Fibroblast of skin of abdomen (primary cell): ENCODE measurements around the gene RNF114.

Experiments used
- DNase-seq: peaks from one replicate; pipeline ENCODE4 v3.0.0-alpha.2; 2013

Gene RNF114

GRCh38 chr20:49904440-49905214, 31.6 kb upstream of the RNF114 start:
- DNase-seq = no peak

GRCh38 chr20:49905415-49906091, 30.6 kb upstream of the RNF114 start:
- DNase-seq = no peak

GRCh38 chr20:49906101-49906604, 30.0 kb upstream of the RNF114 start:
- DNase-seq = no peak

DNA sequence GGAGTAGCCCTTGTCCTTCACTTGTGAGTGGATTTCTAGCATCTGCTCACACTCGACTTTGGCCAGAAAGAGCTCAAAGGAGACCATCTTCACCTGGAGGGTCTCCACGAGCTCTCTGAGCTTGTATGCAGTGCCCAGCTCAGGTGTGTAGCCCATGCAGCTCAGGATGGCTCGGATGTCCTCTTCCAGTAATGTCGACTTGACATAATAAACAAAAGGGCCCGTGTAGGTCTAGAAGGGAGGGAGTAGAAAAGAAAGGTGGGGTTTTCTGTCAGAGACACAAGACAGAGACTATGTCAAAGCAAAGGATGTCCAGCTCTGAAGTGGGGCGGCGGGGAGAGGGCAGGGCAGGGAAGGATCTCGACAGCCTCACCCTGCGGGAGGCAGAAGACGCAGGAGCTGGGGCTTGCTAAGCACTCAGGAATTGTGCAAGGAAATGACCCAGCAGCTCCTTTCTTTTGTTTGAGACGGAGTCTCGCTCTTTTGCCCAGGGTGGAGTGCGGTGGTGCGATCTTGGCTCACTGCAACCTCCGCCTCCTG, 29.5 kb upstream of the RNF114 start:
- DNase-seq = no peak

- DNase-seq = no peak
These were observed 28.6 kb upstream of the RNF114 start for GRCh38 chr20:49907405-49908257.

DNA sequence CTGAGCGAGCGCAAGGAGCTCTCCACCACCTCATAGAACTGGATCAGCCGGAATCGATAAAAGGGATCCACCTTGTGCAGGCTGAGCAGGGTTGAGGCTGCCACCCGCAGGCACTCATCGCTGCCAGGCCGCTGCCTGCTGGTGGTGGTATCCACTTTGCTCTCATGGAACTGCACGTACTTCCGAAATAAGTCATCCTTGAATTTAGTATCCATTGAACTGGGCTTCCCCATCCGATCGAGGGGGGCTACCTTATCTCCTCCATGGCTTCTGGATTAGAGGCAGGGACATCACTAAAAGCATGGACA, 28.0 kb upstream of the RNF114 start:
- no peak for DNase-seq

GRCh38 chr20:49909499-49910339, 26.5 kb upstream of the RNF114 start:
- DNase-seq = no peak

GRCh38 chr20:49910340-49910706, 25.9 kb upstream of the RNF114 start:
- DNase-seq = no peak

- no peak for DNase-seq
These were observed 22.7 kb upstream of the RNF114 start for GRCh38 chr20:49913399-49914047.

DNA sequence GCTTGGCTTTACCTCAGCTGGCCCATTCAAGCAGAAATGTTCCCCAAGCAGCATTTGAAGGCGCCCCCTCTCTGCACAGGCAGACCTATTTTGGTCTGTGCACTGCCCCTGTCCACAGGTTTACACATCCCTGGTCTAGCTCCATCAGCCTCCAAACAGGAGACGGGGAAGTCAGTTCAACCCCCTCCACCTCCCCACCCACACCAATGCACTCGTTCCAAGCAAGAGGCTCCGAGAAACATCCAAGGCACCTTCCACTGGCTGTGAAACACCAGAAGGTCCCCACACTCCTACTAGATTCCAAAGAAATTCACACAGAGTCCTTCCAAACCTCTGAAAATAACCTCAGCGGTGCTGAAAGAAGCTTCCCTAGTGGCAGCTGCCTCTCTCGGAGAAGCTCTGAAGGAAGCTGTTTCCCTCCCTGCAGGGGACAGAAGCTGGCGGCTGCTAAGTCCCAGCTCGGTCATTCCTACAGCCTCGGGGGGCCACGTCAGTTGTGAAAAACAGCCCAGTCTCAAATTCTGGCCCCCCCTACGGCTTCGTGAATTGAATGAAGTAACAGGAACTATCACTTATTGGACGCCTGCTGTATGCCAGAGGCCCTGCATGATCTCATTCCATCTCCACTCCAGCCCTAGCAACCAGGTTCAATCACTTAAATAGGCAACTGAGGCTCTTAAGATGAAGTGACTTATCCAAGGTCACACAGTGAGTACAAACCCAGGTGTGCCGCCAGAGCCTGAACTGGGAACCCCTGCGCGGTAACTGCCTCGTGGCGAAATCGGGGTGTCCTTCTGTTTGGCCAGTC, 21.7 kb upstream of the RNF114 start:
- no peak for DNase-seq

DNA sequence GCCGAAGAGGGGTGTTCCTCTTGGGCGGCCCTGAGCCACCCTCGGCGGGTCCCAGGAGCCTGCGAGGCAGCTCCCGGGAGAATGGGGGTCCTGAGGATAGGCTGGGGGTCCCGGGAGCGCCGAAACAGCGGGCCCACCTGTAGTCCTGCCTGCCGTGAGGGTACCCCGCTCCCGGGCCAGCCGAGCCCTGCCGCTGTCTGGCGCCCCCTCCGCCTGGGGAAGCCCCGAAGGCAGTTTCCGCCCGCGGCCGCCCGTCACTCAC, 21.1 kb upstream of the RNF114 start:
- no peak for DNase-seq

- DNase-seq = peak; percentile 96
These were observed 20.6 kb upstream of the RNF114 start, which contains the start of gene SPATA2 for GRCh38 chr20:49915380-49916145. SPATA2 (minus strand) TSS chr20:49915529; CDS start chr20:49908490, 7,039 bp downstream.

DNA sequence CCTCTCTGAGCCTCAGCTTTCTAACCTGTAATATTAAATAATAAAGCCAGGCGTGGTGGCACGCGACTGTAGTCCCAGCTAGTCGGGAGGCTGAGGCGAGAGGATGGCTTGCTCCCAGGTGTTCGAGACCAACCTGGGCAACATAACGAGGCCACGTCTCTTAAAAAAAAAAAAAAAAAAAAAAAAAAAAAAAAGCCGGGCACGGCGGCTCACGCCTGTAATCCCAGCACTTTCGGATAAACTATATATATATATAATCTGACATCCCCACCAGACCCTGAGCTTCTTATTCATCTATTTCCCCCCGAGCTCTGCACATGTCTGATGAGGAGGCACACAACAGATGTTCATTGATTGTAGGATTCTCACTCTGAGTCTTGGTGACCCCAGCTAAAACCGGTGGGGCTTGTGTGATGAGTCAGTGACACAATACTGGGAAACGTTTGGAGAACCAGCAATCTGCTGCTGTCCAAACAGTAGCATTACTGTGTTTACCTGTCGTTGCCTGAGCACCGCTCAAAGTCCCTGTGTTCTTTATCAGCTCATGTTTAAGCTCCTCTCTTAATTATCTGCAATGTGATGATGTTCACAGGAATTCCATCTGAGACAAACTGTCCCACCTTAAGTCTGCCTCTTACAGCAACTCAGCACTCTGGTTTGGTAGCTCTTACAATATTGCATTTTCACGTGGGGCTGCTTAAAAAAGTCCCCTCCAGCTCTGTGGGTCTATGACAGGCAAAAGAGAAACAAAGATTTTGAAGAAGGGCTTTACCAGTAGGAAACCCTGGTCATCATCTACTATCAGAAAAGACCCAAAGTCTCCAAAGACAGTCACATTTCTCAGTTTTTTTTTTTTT, 19.8 kb upstream of the RNF114 start:
- DNase-seq = peak; percentile 17

GRCh38 chr20:49918446-49918845, 17.8 kb upstream of the RNF114 start:
- DNase-seq = no peak

DNA sequence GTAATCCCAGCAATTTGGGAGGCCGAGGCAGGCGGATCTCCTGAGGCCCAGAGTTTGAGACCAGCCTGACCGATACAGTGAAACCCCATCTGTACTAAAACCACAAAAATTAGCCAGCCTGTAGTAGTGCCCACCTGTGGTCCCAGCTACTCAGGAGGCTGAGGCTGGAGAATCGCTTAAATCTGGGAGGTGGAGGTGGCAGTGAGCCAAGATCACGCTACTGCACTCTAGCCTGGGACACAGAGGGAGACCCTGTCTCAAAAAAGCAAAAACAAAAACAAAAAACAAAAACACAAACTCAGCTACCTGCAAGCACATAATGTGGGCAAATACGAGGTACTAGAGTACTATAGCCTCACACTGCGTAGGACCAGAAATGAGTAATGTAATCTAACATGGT, 17.2 kb upstream of the RNF114 start:
- DNase-seq = no peak

DNA sequence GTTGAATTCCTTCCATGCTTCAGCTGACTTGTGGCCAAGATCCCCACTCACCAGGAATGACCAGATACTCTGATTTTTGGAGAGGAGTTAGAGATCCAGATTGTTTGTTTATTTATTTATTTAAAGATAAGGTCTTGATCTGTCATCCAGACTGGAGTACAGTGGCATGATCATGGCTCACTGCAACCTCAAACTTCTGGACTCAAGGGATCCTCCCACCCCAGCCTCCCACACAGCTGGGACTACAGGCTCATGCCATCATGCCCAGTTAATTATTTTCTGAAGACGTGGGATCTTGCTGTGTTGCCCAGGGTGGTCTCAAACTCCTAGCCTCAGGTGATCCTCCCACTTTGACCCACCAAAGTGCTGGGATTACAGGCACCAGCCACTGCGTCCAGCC, 16.7 kb upstream of the RNF114 start:
- no peak for DNase-seq

DNA sequence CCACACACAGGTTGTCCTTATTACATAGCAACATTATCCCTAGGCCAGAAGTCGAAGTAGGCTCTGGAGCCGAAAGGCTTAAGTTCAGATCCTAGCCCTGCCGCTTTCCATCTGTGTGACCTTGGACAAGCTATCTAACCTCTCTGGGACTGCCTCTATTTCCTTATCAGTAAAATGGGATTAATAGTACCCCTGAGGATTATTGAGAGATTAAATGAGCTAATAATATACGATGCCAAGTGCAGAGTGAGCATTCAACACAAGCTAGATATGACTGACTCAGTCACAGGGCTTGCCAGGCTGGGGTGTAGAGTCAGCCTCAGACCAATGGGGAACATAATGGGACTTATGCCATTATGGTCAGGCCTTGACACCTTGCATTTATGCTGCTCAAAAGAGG, 11.9 kb upstream of the RNF114 start:
- no peak for DNase-seq

- no peak for DNase-seq
These were observed 10.2 kb upstream of the RNF114 start for GRCh38 chr20:49925901-49926454.
